ENCODE data around the gene POLD3.

- TF ChIP-seq CTCF (IDR thresholded peaks at IDR 0.05) (no peak), POLR2A (IDR thresholded peaks at IDR 0.05) (no peak)
Measured at GRCh38 chr11:74608431-74608830, 16.0 kb downstream of the POLD3 start.

All from heart left ventricle (tissue), 13 donors.